Measurements from ENCODE around the gene AP5Z1.

- TF ChIP-seq CTCF (conservative IDR thresholded peaks at IDR 0.05 in 1 of 2, IDR thresholded peaks at IDR 0.05 in 1 of 2; ENCODE audit: extremely low read depth in 1 of 2, insufficient read depth in 1 of 2, low read depth in 1 of 2, low read length in 2 of 2) (no peak), EZH2 (IDR thresholded peaks at IDR 0.05; ENCODE audit: borderline replicate concordance, low read length) (no peak)
Measured at GRCh38 chr7:4825081-4825480, 49.7 kb downstream of the AP5Z1 start.
